Measurements from ENCODE around the gene BORCS8.

Gene BORCS8

DNA sequence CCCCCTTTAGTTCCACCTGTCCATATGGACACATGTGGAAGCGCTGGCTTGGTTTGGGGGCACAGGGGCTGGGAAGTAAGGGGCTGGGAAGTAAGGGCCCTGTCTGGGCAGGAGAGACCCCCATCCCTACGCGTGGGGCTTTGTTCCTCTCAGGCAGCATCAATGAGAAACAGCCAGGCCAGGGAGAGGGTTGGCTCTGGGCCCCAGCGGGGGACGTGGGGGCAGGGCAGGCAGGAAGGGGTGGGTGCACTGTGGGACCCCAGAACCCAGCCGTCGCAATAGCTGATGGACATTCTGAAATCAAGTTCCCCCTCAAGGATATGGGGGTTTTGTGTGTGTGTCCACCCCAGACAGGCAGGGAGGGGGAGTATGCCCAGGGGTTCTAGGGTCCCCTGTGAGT is 21.0 kb upstream of the BORCS8 start:
- Histone ChIP-seq H3K4me3 (replicated peaks; ENCODE audit: low read depth, low read length) (no peak overlapping the region), H3K27me3 (replicated peaks; ENCODE audit: control insufficient read depth, insufficient read depth, low read length) (no peaks in the 10 kb centered on the region; the same call in 1 of the 2 replicates), H3K36me3 (ENCODE audit: control insufficient read depth, insufficient read depth, low read length) (no peaks in the 10 kb centered on the region)
- DNase-seq (ENCODE audit: extremely low read depth, insufficient read length), result no peak
- TF ChIP-seq, protein P1, sequence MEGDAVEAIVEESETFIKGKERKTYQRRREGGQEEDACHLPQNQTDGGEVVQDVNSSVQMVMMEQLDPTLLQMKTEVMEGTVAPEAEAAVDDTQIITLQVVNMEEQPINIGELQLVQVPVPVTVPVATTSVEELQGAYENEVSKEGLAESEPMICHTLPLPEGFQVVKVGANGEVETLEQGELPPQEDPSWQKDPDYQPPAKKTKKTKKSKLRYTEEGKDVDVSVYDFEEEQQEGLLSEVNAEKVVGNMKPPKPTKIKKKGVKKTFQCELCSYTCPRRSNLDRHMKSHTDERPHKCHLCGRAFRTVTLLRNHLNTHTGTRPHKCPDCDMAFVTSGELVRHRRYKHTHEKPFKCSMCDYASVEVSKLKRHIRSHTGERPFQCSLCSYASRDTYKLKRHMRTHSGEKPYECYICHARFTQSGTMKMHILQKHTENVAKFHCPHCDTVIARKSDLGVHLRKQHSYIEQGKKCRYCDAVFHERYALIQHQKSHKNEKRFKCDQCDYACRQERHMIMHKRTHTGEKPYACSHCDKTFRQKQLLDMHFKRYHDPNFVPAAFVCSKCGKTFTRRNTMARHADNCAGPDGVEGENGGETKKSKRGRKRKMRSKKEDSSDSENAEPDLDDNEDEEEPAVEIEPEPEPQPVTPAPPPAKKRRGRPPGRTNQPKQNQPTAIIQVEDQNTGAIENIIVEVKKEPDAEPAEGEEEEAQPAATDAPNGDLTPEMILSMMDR (IDR thresholded peaks at IDR 0.05; ENCODE audit: insufficient read depth, low read length, poor library complexity, severe bottlenecking), result no peak

DNA sequence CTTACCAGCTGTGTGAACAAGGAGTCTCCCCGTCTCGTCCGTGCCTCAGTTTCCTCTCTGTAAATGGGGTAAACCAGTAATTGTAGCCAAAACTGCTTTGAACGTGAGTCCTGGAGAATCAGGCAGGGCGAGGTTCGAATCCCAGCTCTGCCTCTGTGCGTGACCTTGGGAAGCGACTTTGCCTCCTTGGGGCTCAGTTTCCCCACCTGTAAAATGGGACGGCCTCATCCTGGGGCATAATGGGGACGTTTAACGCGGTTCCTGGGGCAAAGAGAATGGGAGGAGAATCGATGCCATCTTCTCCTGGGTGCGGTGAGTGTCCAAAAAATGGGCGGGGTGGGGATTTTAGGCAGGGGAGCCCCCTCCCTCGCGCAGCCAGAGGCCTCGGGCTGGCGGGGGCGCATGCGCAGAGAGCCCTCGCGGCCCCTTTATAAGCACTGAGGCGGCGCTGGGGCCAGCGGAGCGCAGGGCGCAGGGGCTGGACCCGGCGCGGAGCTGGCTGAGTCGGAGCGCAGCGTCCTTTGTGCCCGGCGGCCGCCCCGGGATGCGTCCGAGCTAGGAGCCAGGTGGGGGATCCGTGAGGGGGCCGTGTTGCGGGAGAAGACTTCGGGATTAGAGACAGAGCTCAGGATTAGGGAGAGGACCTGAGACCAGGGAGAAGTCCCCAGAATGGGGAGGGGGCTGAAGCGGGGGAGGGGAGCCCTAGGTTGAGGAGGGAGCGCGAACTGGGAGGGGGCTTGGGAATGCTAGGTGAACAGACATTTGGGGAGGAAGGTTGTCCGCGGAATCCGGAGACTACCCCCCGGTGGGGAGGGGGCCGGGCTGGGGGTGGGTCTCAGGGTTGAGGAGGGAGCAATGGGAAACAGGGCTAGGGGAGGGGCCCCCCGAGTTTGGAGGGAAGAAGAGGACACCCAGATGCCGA is 19.8 kb upstream of the BORCS8 start, which contains the start of gene NCAN:
Gene NCAN, plus strand, starts transcription at position 460 of the 922 bp plus-strand sequence. CDS start 4,996 bp downstream, outside the sequence.
- TF ChIP-seq, protein P1 (IDR thresholded peaks at IDR 0.05; ENCODE audit: insufficient read depth, low read length, poor library complexity, severe bottlenecking), result no peak
- Histone ChIP-seq H3K4me3 (replicated peaks; ENCODE audit: low read depth, low read length) (no peak within 1 kb of the TSS; the same call in 1 of the 2 replicates), H3K27me3 (replicated peaks; ENCODE audit: control insufficient read depth, insufficient read depth, low read length) (no peaks in the 10 kb centered on the region; the same call in 1 of the 2 replicates), H3K36me3 (ENCODE audit: control insufficient read depth, insufficient read depth, low read length) (no peaks in the 10 kb centered on the region)
- DNase-seq (ENCODE audit: extremely low read depth, insufficient read length), result no peak

DNA sequence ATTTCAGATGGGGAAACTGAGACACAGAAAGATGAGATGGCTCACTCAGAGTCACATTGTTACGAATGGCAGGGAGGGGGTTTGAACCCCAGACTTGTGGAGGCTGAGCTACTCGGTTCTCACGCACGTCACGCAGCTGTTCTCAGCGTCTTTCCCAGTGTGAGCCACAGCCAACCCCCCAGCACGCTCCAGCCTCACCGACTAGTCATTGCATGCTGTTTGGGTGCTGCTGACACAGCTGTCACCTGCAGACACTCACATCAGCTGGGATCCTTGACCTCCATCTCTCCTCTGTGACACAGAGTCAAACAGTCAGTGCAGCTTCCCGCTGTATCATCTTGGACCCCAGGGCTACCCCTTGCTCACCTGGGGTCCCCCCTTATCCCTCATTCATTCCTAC is 17.4 kb upstream of the BORCS8 start:
- Histone ChIP-seq H3K36me3 (ENCODE audit: control insufficient read depth, insufficient read depth, low read length) (no peaks in the 10 kb centered on the region), H3K4me3 (replicated peaks; ENCODE audit: low read depth, low read length) (no peak overlapping the region), H3K27me3 (replicated peaks; ENCODE audit: control insufficient read depth, insufficient read depth, low read length) (no peaks in the 10 kb centered on the region; the same call in 1 of the 2 replicates)
- TF ChIP-seq, protein P1 (IDR thresholded peaks at IDR 0.05; ENCODE audit: insufficient read depth, low read length, poor library complexity, severe bottlenecking), result no peak
- no peak for DNase-seq (ENCODE audit: extremely low read depth, insufficient read length)

DNA sequence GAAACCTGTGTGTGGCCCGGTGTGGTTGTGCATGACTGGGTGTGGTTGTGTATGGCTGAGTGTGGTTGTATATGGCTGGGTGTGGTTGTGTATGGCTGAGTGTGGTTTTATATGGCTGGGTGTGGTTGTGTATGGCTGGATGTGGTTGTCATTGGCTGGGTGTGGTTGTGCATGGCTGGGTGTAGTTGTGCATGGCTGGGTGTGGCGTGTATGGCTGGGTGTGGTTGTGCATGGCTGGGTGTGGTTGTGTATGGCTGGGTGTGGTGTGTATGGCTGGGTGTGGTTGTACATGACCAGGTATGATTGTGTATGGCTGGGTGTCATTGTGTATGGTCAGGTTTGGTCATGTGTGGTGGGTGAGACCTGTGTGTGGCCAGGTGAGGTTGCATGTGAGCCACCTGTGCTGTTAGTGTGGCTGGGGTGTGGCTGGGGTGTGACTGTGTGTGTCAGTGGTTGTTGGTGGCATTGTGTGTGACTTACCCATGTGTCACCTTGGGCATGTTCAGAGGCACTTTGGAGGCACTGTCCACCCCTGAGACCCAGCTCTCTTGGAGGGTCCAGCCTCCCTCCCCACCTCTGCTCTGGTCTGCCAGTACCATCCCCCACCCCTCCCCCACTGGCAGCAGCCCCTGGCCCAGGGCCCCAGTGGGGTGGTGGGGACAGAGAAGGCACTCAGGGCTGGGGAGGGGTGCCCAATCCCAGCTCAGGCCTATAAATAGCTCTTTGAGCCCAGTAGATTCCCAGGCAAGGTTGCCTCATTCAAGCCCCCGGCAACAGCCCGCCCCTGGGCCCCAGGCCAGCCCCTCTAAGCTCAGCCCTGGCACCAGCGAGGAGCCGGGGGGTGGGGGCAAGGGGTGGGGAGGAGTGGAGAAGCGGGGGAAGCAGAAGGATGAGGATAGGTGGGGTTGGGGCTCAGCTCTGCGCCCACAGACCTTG is 16.0 kb upstream of the BORCS8 start:
- TF ChIP-seq, protein P1 (IDR thresholded peaks at IDR 0.05; ENCODE audit: insufficient read depth, low read length, poor library complexity, severe bottlenecking), result no peak
- no peak for DNase-seq (ENCODE audit: extremely low read depth, insufficient read length)
- Histone ChIP-seq H3K4me3 (replicated peaks; ENCODE audit: low read depth, low read length) (no peak overlapping the region), H3K36me3 (ENCODE audit: control insufficient read depth, insufficient read depth, low read length) (no peaks in the 10 kb centered on the region), H3K27me3 (replicated peaks; ENCODE audit: control insufficient read depth, insufficient read depth, low read length) (no peaks in the 10 kb centered on the region; the same call in 1 of the 2 replicates)

DNA sequence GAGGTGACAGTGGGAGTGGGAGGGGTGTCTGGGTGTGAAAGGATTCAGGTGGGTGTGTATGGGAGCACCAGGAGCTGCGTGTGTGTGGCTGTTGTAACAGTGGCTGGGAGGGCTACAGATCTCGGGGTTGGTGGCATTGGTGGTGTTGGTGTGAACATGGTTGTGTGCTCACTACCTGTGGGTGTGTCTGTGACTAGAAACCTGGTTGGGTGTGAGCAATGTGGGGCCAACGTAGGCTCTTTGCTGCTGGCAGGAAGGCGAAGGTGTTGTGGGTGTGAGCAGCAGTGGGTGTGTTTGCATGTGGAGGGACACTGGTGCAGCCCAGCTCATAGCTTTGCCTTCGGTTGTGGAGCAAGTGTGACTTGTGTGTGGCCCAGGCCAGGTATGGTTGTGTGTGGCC is 15.0 kb upstream of the BORCS8 start:
- TF ChIP-seq, protein P1 (IDR thresholded peaks at IDR 0.05; ENCODE audit: insufficient read depth, low read length, poor library complexity, severe bottlenecking), result no peak
- Histone ChIP-seq H3K36me3 (ENCODE audit: control insufficient read depth, insufficient read depth, low read length) (no peaks in the 10 kb centered on the region), H3K27me3 (replicated peaks; ENCODE audit: control insufficient read depth, insufficient read depth, low read length) (no peaks in the 10 kb centered on the region; the same call in 1 of the 2 replicates), H3K4me3 (replicated peaks; ENCODE audit: low read depth, low read length) (no peak overlapping the region)
- DNase-seq (ENCODE audit: extremely low read depth, insufficient read length), result no peak
